NOMO-1 (cell line): Measurements from ENCODE around the gene PPP5C.
"Not testable (repeated sequence)": the region's sequence is repeated elsewhere in the genome, so short reads cannot be mapped to it uniquely, and the experiment has no call there.

ENCODE experiments used
- DNase-seq, 2 experiments: peaks; one replicate each; lab custom pipeline; 2025; ENCODE audit not compliant: unreplicated experiment in 2 of 2; lab: John Stamatoyannopoulos, UW

The PPP5C gene

DNA sequence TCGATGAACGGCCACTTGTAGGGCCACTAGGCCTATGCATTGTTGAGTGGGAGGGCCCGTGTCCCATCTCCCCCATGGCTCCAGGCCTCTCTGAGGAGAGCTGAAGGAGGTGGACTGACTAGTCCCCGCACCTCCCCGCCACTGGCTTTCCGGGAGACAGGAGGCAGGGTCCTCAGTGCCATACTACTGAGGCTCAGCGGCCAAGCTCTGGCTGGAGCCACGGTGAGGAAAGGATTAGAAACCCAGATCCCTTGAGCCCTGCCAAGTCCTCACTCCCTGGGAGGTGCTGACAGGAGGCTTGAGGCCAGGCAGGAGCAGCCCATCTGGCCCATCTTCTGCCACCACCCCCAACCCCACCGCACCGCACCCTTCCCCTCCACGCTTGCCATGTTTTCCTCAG lies 37.5 kb downstream of the PPP5C start:
- no peak for DNase-seq

DNA sequence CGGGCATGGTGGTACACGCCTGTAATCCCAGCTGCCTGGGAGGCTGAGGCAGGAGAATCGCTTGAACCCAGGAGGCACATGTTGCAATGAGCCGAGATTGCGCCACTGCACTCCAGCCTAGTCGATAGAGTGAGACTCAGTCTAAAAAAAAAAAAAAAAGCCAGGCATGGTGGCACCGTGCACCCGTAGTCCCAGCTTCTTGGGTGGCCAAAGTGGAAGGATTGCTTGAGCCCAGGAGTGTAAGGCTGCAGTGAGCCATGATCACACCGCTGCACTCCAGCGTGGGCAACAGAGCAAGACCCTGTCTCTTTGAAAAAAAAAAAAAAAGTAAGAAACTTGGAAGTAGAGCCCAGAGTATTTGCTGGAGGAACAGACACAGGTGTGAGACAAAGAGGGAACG lies 38.7 kb downstream of the PPP5C start:
- no peak for DNase-seq

DNA sequence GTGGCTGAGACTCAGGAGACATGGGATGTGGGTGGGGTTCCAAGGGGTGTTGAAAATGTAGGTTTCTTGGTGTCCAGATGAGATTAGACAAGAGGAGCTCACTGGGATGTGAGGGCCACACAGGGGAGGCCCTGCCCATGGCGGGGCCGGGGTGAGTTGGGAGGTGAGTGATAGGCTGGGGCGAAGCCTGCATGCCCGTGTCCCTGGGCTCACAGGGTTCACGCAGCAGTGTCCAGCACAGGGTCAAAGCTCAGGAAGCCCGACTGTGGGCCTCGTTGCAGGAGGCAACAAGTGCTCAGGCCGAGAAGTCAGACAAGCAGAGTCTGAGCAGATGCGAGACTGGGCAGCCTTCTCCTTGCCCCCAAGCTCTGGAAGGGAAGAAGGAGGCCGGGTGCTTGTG lies 39.3 kb downstream of the PPP5C start:
- no peak for DNase-seq

DNA sequence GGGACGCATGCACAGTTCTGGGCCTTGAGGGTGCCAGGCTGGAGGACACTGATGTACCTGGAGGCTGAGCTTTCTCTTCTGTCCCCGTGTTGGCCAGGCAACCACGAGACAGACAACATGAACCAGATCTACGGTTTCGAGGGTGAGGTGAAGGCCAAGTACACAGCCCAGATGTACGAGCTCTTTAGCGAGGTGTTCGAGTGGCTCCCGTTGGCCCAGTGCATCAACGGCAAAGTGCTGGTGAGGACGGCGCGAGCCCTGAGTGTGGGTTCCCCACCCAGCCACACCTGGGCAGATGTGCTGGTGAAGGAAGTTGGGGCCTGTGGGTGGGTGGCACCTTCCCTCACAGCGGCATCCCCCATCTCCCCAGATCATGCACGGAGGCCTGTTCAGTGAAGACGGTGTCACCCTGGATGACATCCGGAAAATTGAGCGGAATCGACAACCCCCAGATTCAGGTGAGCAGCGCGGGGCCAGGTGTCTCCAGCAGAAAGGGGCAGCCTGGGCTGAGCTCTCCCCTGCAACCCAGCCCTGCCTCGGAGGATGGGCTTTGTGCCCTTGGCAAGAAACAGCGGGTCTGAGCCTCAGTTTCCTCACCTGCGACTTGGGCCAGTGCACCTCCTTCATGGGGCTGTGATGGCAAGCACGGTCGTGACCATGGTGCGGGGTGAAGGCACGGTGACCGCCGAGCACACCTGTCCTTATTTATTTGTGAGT lies 40.3 kb downstream of the PPP5C start:
- no peak for DNase-seq

DNA sequence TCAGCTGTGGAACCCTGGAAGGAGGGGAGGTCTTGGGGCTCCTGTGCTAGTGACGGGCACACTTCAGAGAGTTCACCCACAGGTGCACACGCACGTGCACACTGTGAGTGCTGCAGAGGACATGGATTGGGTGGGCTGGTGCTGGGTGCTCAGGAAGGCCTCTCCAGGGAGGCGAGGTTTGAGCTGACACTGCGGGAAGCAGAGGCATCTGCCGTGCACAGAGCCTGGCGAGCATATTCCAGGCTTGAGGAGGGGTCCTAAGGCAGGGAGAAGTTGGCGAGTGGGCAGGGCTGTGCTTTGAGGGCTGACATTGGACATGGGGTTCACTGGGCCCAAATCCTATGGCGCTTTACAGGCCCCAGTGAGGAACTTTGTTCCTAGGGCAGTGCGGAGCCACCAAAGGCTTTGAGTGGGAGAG lies 40.8 kb downstream of the PPP5C start:
- no peak for DNase-seq

DNA sequence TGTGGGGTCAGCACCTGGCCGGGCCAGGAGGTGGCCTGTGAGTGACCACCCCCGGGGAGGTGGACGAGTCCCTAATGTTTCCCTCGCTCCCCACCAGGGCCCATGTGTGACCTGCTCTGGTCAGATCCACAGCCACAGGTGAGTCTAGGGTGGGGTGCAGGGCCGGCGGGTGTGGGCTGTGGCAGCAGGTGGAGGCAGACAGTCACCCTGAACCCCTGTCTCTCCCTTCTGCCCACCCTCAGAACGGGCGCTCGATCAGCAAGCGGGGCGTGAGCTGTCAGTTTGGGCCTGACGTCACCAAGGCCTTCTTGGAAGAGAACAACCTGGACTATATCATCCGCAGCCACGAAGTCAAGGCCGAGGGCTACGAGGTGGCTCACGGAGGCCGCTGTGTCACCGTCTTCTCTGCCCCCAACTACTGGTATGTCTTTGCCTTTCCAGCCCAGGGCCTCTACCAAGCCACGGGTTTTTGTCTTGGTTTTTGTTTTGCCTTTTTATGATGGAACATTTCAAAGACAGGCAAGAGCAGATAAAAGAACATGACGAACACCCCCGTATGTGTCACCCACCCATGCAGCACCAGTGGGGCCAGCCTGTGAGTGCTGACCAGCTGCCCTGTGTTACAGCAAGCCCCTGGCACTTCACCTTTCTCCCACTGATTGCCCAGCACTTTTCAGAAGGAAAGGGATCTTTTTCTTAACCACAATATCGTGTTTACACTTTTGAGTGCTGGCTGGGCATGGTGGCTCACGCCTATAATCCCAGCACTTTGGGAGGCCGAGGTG lies 41.6 kb downstream of the PPP5C start:
- no peak for DNase-seq

DNA sequence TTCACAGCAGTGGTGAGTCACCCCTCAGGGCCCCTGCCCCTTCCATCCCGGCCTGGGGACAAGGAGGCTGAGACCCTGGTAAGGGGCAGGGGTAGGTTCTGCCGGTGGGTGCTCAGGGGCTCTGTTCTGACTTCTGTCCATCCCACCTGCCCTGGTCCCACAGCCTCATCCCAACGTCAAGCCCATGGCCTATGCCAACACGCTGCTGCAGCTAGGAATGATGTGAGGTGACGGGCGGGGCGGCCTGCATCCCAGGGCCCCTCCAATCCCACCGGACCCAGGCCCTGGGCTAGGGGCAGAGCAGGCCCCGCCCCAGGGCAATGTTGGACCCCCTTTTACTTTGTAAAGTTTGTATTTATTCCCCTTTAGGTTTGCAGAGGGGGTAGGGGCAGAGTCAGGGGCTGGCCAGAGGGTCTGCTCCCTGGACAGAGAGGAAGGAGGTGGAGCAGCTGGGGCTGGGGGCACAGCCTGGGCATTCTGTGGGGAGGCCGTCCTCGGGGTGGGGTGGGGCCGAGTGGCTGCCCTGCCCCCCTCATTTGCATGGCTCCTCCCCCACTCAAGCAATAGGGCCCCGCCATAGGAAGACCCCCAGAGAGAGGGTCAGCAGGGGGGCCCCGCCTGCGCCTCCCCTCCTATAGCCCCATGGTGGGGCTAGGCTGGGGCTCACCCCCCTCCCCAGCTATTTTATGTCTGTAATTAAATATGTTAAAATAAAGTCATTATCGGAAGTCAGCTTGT lies 43.4 kb downstream of the PPP5C start:
- no peak for DNase-seq

DNA sequence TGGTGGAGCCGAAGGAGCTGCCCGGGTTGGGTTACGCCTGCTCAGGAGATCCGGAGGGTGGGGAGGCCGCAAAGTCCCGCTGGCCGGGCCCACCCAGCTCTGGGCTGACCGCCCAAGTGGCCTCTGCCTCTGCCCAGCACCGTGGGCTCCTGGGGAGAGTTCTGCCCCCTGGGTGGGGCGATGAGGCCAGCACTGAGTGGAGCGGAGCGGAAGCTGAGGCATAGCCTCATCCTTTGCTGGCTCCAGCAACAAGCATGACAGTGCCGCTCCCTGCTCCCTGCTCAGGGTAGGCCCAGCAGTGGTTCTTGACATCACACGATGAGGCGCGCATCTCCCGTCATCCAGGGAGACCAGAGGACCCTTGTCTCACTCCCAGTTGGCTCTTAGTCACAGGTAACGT lies 44.0 kb downstream of the PPP5C start:
- no peak for DNase-seq

DNA sequence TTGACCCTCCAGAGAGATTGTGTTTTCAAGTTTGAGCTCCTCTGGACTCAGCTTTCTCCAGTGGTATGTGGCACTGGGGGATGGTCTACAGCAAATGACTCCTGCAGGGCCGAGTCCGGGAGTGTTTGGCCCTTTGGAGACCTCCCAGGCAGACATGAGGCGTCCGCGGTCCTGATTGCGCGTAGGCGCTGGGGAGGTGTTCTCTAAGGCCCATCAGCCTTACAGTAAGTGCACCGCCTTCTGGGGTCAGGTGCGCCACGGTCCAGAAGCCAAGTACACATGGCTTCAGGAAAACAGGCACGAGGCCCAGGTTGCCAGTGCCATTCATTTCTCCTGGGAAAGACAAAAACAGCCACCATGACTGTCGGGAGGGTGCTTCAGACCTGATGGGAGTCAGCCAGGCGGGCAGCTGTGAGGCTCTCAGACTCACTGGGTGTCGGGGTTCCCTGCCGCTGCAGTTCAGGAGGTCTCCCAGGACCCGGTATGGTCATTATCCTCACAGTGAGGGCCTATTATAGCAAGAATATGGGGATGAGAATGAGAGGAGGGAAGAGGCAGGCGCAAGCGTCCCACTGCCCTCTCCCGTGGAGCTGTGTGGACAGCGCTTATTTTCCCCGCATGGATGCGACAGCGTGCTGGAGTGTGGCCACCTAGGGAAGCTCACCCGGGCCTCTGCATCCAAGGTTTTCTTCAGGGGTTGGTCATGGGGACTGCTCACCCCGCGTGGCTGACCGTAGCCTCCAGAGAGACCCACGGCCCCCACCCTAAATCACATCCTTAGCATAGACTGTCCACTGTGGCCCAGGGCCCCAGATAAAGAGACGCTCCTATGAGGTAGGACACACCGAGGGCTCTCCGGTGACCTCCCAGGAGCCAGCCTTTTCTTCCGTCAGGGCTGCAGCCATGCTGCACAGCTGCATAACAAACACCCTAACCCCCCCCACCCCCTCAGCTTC lies 44.7 kb downstream of the PPP5C start:
- DNase-seq = no peak

DNA sequence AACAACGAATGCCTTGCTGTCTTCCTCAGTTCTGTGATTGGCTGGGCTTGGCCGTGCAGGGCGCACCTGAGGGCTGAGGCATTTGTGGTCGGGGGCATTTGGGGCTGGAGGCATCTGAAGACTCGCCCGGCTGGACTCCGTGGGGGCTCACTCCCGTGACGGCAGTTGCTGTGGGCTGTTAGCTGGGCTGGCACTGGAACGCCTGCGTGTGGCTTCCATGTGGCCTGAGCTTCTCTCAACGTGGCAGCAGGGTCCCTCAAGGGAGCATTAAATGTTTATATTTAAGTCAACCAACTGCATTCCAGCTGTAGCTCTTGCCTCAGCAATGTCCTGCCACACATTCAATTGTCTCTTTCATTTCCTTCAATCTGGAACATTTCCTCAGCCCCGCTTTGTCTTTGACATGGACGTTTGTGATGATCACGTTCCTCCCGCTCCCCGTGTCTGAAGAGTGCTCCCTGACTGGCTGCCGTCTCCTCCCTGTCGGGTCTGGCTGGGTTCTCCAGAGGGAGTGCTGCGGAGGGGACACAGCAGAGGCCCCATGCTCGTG lies 45.4 kb downstream of the PPP5C start:
- no peak for DNase-seq

DNA sequence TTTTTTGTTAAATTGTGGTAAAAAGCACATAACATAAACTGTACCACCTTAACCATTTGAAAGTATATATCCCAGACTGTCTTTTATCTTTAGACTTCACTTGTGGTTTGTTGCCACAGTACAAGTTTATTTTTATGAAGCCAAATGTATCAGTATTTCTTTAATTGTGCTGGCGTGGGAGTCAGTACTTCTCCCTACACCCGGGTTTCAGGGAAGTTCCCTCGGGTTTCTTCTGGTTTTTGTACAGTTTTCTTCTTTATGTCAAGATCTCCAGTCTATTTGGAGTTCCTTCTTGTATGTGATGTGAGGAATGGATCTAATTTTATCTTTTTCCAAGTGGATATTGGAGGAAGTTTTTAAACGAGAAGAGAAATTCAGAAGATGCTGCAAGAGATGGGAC lies 46.0 kb downstream of the PPP5C start:
- DNase-seq = no peak

DNA sequence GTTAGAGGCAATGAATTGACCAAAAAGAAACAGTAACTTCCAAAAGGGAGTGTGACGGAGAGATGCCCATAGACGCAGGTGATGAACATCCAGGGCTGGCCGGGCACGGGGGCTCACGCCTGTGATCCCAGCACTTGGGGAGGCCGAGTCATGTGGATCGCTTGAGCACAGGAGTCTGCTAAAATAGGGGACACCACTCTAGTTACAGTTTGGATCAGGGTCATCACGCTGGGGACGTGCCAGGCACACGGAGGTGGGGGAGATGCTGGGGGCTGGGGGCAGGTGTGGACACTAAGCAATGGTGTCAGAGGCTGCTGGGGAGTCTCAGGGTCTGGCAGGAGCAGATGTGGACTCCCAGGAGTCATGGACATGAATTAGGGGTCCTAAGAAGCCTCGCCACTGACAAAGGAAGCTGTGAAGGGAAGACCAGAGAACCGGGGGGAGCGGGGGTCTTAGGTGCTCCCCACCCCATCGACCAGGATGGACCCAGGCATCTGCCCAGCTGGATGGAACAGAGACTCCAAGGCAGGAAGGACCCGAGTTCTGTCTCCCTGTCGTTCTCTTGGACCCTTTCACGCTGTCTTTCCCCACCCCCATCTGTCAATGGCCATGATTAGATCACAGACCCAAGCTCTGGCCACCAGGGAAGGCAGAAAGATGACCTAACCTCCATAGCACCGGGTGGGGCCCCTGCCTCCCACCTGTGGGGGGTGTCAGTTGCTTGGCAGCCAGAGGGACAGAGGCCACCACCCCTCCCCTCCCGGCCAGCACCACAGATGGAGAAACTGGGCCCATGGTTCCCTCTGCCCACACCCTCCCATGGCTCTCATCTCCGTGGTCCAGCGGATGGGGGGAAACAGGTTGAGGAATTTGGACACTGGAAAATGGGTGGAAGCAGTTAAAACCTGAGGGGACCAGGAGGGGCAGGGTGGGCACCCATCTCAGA lies 46.8 kb downstream of the PPP5C start:
- DNase-seq = no peak

DNA sequence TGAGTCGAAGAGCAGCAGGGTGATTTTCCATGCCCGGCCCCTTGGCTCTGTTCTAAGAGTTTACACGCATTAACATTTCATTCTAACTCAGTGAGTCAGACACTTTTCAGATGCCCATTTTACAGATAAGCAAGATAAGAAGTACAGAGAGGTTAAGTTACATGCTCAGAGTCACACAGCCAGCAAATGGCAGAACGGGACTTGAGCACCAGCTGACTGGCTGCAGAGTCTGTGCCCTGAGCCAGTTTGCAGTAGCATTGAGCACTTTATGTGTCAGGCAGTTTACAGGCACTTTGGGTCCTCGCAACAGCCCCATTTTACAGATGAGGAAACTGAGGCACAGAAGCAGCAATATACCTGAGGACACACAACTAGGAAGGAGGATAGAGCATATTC lies 47.5 kb downstream of the PPP5C start:
- DNase-seq = no peak

DNA sequence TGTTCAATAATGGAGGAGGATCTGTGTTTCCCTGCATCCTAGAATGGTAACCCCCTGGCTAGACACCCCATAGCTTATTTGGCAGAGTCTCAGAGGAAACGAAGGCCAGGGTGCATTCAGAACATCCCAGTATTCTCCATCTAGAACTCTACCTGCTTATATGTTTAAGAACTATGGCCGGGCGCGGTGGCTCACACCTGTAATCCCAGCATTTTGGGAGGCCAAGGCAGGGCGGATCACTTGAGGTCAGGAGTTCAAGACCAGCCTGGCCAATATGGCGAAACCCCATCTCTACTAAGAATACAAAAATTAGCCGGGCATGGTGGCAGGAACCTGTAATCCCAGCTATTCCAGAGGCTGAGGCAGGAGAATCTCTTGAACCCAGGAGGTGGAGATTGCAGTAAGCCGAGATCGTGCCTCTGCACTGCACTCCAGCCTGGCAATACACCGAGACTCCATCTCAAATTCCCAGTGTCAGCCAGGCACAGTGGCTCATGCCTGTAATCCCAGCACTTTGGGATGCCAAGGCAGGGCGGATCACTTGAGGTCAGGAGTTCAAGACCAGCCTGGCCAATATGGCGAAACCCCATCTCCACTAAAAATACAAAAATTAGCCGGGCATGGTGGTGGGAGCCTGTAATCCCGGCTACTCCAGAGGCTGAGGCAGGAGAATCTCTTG lies 51.1 kb downstream of the PPP5C start:
- DNase-seq = not testable (repeated sequence)

DNA sequence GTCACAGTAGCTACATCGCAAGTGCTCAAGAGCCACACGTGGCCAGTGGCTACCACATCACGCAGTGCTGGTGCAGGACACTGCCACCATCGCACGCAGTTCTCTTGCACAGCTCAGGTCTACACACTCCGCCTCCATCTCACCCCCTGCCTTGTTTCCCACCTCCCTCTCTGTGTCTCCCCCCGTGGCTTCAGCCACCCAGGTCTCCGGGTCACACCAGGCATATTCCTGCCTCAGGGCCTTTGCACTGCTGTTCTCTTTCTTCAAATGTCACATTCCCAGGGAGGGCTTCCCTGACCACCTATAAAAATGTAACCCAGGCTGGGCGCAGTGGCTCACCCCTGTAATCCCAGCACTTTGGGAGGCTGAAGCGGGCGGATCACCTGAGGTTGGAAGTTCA lies 55.8 kb downstream of the PPP5C start:
- no peak for DNase-seq

DNA sequence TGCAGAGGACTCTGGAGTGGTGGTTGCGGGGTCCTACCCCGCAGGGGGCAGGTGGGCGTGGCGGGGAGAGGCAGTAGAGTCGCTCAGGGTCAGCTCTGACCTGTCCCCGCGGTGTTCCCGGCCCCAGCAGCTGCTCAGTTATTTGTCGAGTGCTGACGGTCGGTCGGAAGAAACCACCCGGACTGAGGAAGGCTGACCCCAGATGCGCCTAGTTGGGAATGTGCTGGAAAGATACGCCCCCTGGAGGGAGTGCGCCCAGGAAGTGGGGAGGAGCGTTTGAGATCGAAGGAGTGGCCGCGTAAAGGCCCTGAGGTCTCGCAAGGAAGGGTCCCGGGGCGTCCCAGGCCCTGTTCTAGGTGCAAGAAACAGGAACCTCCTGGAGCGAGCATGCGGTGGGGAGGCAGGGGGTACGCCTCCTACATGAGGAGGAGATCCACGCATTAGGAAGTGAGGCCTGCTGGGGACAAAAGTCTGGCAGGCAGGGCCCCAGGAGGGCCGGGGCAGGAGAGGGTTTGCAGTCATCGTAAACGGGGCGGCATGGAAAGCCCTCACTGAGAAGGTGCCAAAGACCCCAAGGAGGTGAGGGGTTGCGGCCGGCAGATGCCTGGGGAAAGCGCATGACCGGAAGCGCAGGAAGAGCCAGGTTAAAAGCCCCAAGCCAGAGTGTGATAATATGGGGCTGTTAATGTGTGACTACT lies 57.3 kb downstream of the PPP5C start:
- DNase-seq = no peak

DNA sequence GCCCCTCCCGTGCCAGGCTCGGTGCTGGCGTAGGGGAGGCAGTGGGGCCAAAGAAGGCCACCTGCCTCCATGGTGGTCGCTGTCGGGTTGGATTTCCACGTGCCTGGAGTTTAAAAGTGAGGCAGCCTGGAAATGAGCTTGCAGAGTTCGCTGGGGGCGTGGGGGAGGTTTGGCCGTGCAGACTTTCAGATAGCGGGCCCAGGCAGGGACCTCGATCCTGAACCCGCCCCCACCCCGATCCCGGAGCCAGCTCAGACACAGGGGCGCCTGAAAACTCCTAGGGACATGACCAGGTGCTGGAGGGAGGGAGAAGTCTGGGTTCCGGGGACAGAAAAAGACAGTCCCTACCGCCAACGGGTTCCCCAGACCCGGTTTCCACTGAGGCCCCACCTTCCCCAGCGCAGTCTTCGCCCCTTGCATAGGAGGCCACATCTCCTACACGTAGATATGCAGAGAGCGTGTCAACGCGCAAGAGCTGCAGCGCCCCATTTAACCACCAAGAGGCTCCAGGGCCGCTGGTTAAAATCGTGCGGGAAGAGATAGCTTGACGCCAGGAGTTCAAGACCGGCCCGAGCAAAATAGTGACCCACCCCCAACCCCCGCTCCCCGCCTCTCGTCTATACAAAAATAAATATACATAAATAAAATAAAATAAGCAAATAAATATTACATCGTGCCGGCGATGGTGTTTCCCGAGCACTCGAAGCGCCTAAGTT lies 58.0 kb downstream of the PPP5C start:
- DNase-seq = no peak
